ENCODE data around the gene TRNAU1AP.
"Not testable (repeated sequence)": the region's sequence is repeated elsewhere in the genome, so short reads cannot be mapped to it uniquely, and the experiment has no call there.

TRNAU1AP gene

GRCh38 chr1:28591708-28592320 is 38.9 kb downstream of the TRNAU1AP start, which contains the start of gene RAB42:
Gene RAB42 (plus strand): TSS chr1:28592265. CDS start chr1:28592512, 247 bp downstream.
- no peak for DNase-seq (ENCODE audit: low read depth)
- in situ Hi-C loops (cut with HindIII; ENCODE audit: low sequenced_read_pairs), result no loop called here
- H3K4me3 ChIP-seq (ENCODE audit: low read depth, low read length), result peak within 1 kb of the TSS; percentile 44
- TF ChIP-seq, protein P1, sequence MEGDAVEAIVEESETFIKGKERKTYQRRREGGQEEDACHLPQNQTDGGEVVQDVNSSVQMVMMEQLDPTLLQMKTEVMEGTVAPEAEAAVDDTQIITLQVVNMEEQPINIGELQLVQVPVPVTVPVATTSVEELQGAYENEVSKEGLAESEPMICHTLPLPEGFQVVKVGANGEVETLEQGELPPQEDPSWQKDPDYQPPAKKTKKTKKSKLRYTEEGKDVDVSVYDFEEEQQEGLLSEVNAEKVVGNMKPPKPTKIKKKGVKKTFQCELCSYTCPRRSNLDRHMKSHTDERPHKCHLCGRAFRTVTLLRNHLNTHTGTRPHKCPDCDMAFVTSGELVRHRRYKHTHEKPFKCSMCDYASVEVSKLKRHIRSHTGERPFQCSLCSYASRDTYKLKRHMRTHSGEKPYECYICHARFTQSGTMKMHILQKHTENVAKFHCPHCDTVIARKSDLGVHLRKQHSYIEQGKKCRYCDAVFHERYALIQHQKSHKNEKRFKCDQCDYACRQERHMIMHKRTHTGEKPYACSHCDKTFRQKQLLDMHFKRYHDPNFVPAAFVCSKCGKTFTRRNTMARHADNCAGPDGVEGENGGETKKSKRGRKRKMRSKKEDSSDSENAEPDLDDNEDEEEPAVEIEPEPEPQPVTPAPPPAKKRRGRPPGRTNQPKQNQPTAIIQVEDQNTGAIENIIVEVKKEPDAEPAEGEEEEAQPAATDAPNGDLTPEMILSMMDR (IDR thresholded peaks at IDR 0.05; ENCODE audit: low read depth, low read length, missing control alignments), result no peak

- in situ Hi-C loops (cut with HindIII; ENCODE audit: low sequenced_read_pairs), result no loop called here
- TF ChIP-seq, protein P1 (IDR thresholded peaks at IDR 0.05; ENCODE audit: low read depth, low read length, missing control alignments), result no peak
- H3K4me3 ChIP-seq (ENCODE audit: low read depth, low read length), result peak overlapping the region; percentile 44
- DNase-seq (ENCODE audit: low read depth), result no peak
These were observed 39.6 kb downstream of the TRNAU1AP start for GRCh38 chr1:28592321-28593071.

DNA sequence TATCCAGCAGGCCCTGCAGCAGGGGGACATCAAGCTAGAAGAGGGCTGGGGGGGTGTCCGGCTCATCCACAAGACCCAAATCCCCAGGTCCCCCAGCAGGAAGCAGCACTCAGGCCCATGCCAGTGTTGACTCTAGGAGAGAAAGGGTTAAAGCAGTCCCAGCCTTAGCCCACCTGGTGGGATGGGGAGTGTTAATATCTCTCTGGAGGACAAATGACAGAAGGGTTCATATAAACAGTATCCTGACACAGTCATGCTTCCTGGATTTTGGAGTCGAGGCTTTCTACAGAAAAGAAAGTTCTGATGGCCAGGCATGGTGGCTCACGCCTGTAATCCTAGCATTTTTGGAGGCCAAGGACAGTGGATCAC is 41.1 kb downstream of the TRNAU1AP start:
- H3K4me3 ChIP-seq (ENCODE audit: low read depth, low read length); in situ Hi-C loops (cut with HindIII; ENCODE audit: low sequenced_read_pairs); DNase-seq (ENCODE audit: low read depth): not testable (repeated sequence)

- H3K4me3 ChIP-seq (ENCODE audit: low read depth, low read length); in situ Hi-C loops (cut with HindIII; ENCODE audit: low sequenced_read_pairs): not testable (repeated sequence)
- DNase-seq (ENCODE audit: low read depth), result peak; percentile 79
These were observed 42.0 kb downstream of the TRNAU1AP start for GRCh38 chr1:28594686-28595411.

DNA sequence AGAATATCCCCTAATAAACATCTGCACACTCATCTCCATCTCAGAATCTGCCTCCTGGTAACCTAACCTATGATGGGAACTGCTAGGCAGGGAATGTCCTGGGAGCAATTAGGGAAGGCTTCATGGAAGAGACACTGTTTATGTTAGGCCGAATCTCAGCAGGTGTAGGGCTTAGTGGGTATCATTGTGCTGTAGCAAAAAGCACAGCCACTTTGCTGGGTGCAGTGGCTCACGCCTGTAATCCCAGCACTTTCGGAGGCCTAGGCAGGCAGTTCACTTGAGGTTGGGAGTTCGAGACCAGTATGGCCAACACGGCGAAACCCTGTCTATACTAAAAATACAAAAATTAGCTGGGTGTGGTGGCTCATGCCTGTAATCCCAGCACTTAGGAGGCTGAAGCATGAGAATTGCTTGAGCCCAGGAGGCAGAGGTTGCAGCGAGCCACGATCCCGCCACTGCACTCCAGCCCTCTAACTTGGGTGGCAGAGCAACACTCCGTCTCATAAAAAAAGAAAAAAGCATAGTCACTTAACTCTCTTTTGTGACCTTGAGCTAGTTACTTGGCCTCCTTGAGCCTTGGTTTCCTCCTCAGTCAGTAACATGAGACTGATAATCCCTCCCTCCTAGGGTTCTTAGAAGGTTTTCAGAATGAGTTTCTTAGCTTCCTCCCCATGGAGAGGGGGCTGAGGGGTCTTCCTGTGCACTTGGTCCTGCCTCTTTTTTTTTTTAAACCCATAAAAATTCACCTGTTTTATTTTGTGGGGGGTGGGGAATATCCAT is 42.7 kb downstream of the TRNAU1AP start:
- no peak overlapping the region for H3K4me3 ChIP-seq (ENCODE audit: low read depth, low read length)
- no peak for DNase-seq (ENCODE audit: low read depth)
- in situ Hi-C loops (cut with HindIII; ENCODE audit: low sequenced_read_pairs), result no loop called here
- TF ChIP-seq, protein P1 (IDR thresholded peaks at IDR 0.05; ENCODE audit: low read depth, low read length, missing control alignments), result no peak

- DNase-seq (ENCODE audit: low read depth); in situ Hi-C loops (cut with HindIII; ENCODE audit: low sequenced_read_pairs); H3K4me3 ChIP-seq (ENCODE audit: low read depth, low read length): not testable (repeated sequence)
These were observed 43.4 kb downstream of the TRNAU1AP start for GRCh38 chr1:28596276-28596675.

DNA sequence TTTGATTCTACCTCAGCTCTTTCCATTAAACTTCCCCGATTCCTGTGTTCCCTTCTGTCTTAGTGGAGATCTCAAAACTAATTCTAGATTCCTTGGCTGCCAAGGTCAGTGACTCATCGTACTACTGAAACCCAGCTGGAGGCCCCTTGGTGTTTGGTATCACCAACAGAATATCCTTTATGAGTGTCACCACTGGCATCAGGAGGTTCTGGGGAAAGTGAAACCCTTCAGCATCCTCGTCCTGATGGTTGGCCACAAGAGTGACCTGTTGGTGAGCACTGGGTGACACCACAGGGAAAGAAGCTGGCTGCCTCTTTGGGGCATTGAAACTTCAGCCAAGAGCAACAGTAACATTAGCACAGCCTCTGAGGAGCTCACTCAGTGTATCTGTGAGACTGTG is 48.8 kb downstream of the TRNAU1AP start:
- TF ChIP-seq, protein P1 (IDR thresholded peaks at IDR 0.05; ENCODE audit: low read depth, low read length, missing control alignments), result no peak
- DNase-seq (ENCODE audit: low read depth), result peak; percentile 88
- in situ Hi-C loops (cut with HindIII; ENCODE audit: low sequenced_read_pairs), result loop anchor here (5.0 to 25.0 kb wide), 2 partner anchors 184 to 339 kb away; partner anchors contain the start of gene SESN2
- H3K4me3 ChIP-seq (ENCODE audit: low read depth, low read length), result no peak overlapping the region
